HG03558 (cell line): Measurements from ENCODE around the gene IFNL3.

ENCODE experiments used
- ATAC-seq: cut with Tn5 transposase; IDR thresholded peaks from one replicate; pipeline ENCODE4 v1.9.1; 2021; ENCODE audit warnings: moderate number of reproducible peaks; ENCODE audit not compliant: unreplicated experiment; ENCODE audit errors: extremely low read depth

The IFNL3 gene

DNA sequence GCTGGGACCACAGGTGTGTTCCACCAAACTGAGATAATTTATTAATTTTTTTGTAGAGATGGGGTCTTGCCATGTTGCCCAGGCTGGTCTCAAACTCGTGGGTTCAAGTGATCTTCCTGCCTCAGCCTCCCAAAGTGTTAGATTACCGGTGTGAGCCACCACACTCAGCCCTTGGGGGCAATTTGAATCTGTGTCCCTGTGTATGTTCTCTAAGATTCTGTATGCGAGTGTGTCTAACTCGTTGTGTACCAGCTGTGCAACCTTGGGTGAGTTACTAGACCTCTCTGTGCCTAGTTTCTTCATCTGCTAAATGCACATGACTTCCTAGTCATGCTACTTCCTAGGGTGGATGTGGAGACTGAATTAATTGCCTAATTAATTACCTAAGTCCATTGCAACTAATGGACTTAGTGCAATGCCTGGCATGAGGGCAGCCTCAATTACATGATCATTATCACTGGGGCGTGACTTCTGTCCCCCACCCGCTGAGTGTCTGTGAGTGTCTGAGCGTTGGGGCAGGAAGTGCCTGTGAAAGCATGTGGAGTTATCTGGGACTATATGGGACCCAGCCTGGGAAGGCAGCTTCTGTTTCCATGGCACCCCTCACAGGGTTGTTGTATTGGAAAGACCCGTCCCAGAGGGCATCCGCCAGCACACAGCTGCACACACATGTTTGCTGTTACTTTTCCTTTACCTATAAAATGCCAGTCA lies 49.8 kb downstream of the IFNL3 start:
- no peak for ATAC-seq

DNA sequence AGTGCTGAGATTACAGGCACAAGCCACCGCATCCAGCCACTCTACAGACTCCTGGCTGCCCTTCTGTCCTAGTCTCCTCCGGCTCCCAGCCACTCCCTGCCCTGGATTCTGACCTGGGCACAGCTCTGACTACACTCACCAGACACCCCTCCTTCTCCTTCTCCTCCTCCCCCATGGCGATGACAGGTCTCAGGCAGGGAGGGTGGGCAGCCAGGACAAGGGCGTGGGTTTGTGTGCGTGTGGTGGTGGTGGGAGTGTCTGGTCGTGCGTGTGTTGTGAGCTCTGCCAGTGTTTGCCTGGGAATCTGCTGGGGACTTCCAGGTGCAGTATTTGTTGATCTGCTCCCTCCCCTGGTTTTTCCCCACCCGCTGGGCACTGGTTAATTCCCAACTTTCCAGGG lies 51.0 kb downstream of the IFNL3 start:
- no peak for ATAC-seq
